H1 (cell line): ENCODE results near the gene ANKRD11. TPM values are rescaled to one million over a fixed set of nuclear protein-coding genes. Genes with fewer than 3 reads are reported as not detected.

Experiments used
- CTCF ChIA-PET: fragments of 300-600 bp; sonication (Branson Sonifier 250); formaldehyde crosslinking; loops from one replicate; lab custom pipeline; 2021; ENCODE audit not compliant: partially characterized antibody; lab: Charles Lee
- POLR2A ChIA-PET: fragments of 300-600 bp; sonication (Branson Sonifier 250); formaldehyde crosslinking; loops from one replicate; lab custom pipeline; 2021; ENCODE audit warnings: inconsistent platforms; ENCODE audit not compliant: partially characterized antibody; lab: Charles Lee
- DNase-seq, 2 experiments: peaks; one replicate each; pipeline versions ENCODE4 v3.0.0 to v3.0.0-alpha.2; 2010 to 2022; ENCODE audit warnings: low spot score in 2 of 2, low read depth in 1 of 2, mixed read lengths in 1 of 2
- FAIRE-seq: peaks from 2 replicates; lab custom pipeline; 2011; peaks lifted over from hg19 to GRCh38; lab: Jason Lieb, UNC
- H2AFZ ChIP-seq: 2 replicates; pipeline ENCODE4 v1.8.1; 2012; ENCODE audit warnings: low read length, inconsistent platforms
- H2AK5ac ChIP-seq: 2 replicates; pipeline ENCODE4 v1.6.1; 2013; ENCODE audit warnings: low read depth, low read length
- H2BK120ac ChIP-seq: replicated peaks from 2 replicates; pipeline ENCODE3; 2013; ENCODE audit warnings: low read depth, low read length, inconsistent platforms
- H2BK12ac ChIP-seq: 2 replicates; pipeline ENCODE4 v1.6.1; 2013; ENCODE audit warnings: low read depth, low read length
- H2BK15ac ChIP-seq: 2 replicates; pipeline ENCODE4 v1.6.1; 2013; ENCODE audit warnings: low read length
- H2BK20ac ChIP-seq: 2 replicates; pipeline ENCODE4 v1.6.1; 2013; ENCODE audit warnings: low read length
- H2BK5ac ChIP-seq: 2 replicates; pipeline ENCODE4 v1.6.1; 2013; ENCODE audit warnings: low read depth, low read length
- H3K14ac ChIP-seq: 2 replicates; pipeline ENCODE4 v1.6.1; 2013; ENCODE audit warnings: inconsistent platforms; ENCODE audit not compliant: insufficient read length
- H3K18ac ChIP-seq: 2 replicates; pipeline ENCODE4 v1.6.1; 2013; ENCODE audit warnings: low read length; ENCODE audit errors: extremely low read depth
- H3K23ac ChIP-seq: 2 replicates; pipeline ENCODE4 v1.6.1; 2013; ENCODE audit warnings: inconsistent platforms; ENCODE audit not compliant: insufficient read length
- H3K23me2 ChIP-seq: 2 replicates; pipeline ENCODE4 v1.6.1; 2013; ENCODE audit warnings: low read depth, low read length
- H3K27ac ChIP-seq: 2 replicates; pipeline ENCODE4 v1.6.1; 2011; ENCODE audit warnings: low read depth, low read length, inconsistent platforms
- H3K27me3 ChIP-seq, 4 experiments: replicated peaks in 1 of 4; 1 replicate in 1 of 4; 2 replicates in 3 of 4; pipeline versions ENCODE4 v1.6.1 to v1.8.1; 2011 to 2013; ENCODE audit warnings: low read length in 3 of 4, mild to moderate bottlenecking in 3 of 4, inconsistent platforms in 2 of 4, mixed read lengths in 2 of 4, moderate library complexity in 1 of 4; ENCODE audit not compliant: control insufficient read depth in 3 of 4, insufficient read depth in 3 of 4; ENCODE audit errors: extremely low read depth in 1 of 4
- H3K36me3 ChIP-seq, 4 experiments: 2 replicates each; pipeline versions ENCODE4 v1.6.1 to v1.8.1; 2011 to 2013; ENCODE audit warnings: mild to moderate bottlenecking in 4 of 4, low read length in 3 of 4, moderate library complexity in 2 of 4, control low read depth in 1 of 4, inconsistent platforms in 1 of 4; ENCODE audit not compliant: insufficient read depth in 4 of 4, control insufficient read depth in 2 of 4
- H3K4ac ChIP-seq: replicated peaks from 2 replicates; pipeline ENCODE3; 2013; ENCODE audit warnings: low read length, low read depth, mixed read lengths, inconsistent platforms; ENCODE audit not compliant: insufficient read length
- H3K4me1 ChIP-seq, 4 experiments: replicated peaks in 1 of 4; 1 replicate in 1 of 4; 2 replicates in 3 of 4; pipeline versions ENCODE4 v1.6.1 to v1.8.1; 2011 to 2013; ENCODE audit warnings: low read length in 3 of 4, inconsistent platforms in 2 of 4, mixed read lengths in 1 of 4; ENCODE audit not compliant: insufficient read depth in 4 of 4, control insufficient read depth in 3 of 4
- H3K4me2 ChIP-seq, 2 experiments: 2 replicates each; pipeline versions ENCODE4 v1.6.1 to v1.8.1; 2011 to 2013; ENCODE audit warnings: low read depth in 2 of 2, low read length in 2 of 2, control low read depth in 1 of 2, inconsistent platforms in 1 of 2, mild to moderate bottlenecking in 1 of 2; ENCODE audit not compliant: insufficient read depth in 1 of 2
- H3K4me3 ChIP-seq, 4 experiments: fragments of 200-600, 300-600 bp in 1 of 4; sonication (generic), shearing (Covaris generic), sonication (Bioruptor Twin) in 1 of 4; 2 replicates each; pipeline versions ENCODE4 v1.5.1 to v1.8.1; 2011 to 2016; ENCODE audit warnings: low read length in 4 of 4, low read depth in 3 of 4, control low read depth in 2 of 4, inconsistent platforms in 2 of 4, mild to moderate bottlenecking in 2 of 4, mixed read lengths in 1 of 4, moderate library complexity in 1 of 4; ENCODE audit not compliant: insufficient read depth in 2 of 4; ENCODE audit errors: extremely low read depth in 1 of 4
- H3K56ac ChIP-seq: replicated peaks from 2 replicates; pipeline ENCODE3; 2013; ENCODE audit warnings: low read depth, mild to moderate bottlenecking, mixed read lengths, low read length, inconsistent platforms; ENCODE audit not compliant: insufficient read length
- H3K79me1 ChIP-seq: 2 replicates; pipeline ENCODE4 v1.6.1; 2013; ENCODE audit warnings: low read depth, low read length, control low read depth
- H3K79me2 ChIP-seq, 2 experiments: 2 replicates each; pipeline versions ENCODE4 v1.6.1 to v1.8.1; 2012 to 2013; ENCODE audit warnings: low read length in 2 of 2, mild to moderate bottlenecking in 2 of 2, inconsistent platforms in 1 of 2; ENCODE audit not compliant: insufficient read depth in 2 of 2, control insufficient read depth in 1 of 2
- H3K9ac ChIP-seq, 4 experiments: replicated peaks in 1 of 4; 1 replicate in 1 of 4; 2 replicates in 3 of 4; pipeline versions ENCODE4 v1.6.1 to v1.8.1; 2011 to 2013; ENCODE audit warnings: low read depth in 3 of 4, low read length in 3 of 4, control low read depth in 2 of 4, mild to moderate bottlenecking in 2 of 4, moderate library complexity in 2 of 4, inconsistent platforms in 1 of 4; ENCODE audit errors: extremely low read depth in 1 of 4
- H3K9me3 ChIP-seq, 2 experiments: 2 replicates each; pipeline versions ENCODE4 v1.6.1 to v1.8.1; 2012 to 2013; ENCODE audit warnings: mild to moderate bottlenecking in 2 of 2, moderate library complexity in 2 of 2, control low read depth in 1 of 2, inconsistent platforms in 1 of 2, low read depth in 1 of 2, low read length in 1 of 2, mixed read lengths in 1 of 2; ENCODE audit not compliant: insufficient read depth in 2 of 2
- H4K20me1 ChIP-seq, 2 experiments: replicated peaks in 1 of 2; 2 replicates each; pipeline versions ENCODE3 to v1.8.1; 2011 to 2013; ENCODE audit warnings: inconsistent platforms in 2 of 2, low read length in 2 of 2, mild to moderate bottlenecking in 1 of 2; ENCODE audit not compliant: insufficient read depth in 2 of 2, control insufficient read depth in 1 of 2
- H4K5ac ChIP-seq: 2 replicates; pipeline ENCODE4 v1.6.1; 2013; ENCODE audit warnings: low read length, low read depth, mixed read lengths, inconsistent platforms; ENCODE audit not compliant: insufficient read length
- H4K8ac ChIP-seq: 2 replicates; pipeline ENCODE4 v1.8.0; 2013; ENCODE audit warnings: mild to moderate bottlenecking, moderate library complexity, low read length, inconsistent platforms; ENCODE audit not compliant: insufficient read depth; ENCODE audit errors: extremely low read depth
- H4K91ac ChIP-seq: replicated peaks from 2 replicates; pipeline ENCODE3; 2013; ENCODE audit warnings: low read length, mixed read lengths, inconsistent platforms; ENCODE audit not compliant: insufficient read length
- CREB1 ChIP-seq: IDR thresholded peaks from 2 replicates; pipeline ENCODE4 v1.6.1; 2012; ENCODE audit warnings: inconsistent platforms
- E2F6 ChIP-seq: IDR thresholded peaks from 2 replicates; pipeline ENCODE4 v1.6.1; 2012; ENCODE audit warnings: inconsistent platforms
- POLR2A ChIP-seq, 2 experiments: IDR thresholded peaks; 1 replicate in 1 of 2; 2 replicates in 1 of 2; pipeline ENCODE4 v1.6.1; 2011; ENCODE audit warnings: low read depth in 2 of 2, low read length in 2 of 2, mild to moderate bottlenecking in 2 of 2; ENCODE audit errors: control extremely low read depth in 1 of 2
- POU5F1 ChIP-seq: IDR thresholded peaks from 2 replicates; pipeline ENCODE4 v1.6.1; 2011; ENCODE audit warnings: low read depth, mild to moderate bottlenecking, low read length, moderate library complexity
- RNF2 ChIP-seq: fragments of 200-900, 300-1000 bp; sonication (generic); IDR thresholded peaks from 2 replicates; pipeline ENCODE4 v1.7.1; 2016; ENCODE audit warnings: borderline replicate concordance, low read depth, mild to moderate bottlenecking, antibody characterized with exemption, low read length; ENCODE audit not compliant: poor library complexity, severe bottlenecking; ENCODE audit errors: missing control alignments
- SRF ChIP-seq: IDR thresholded peaks from 2 replicates; pipeline ENCODE4 v1.6.1; 2011; ENCODE audit warnings: mild to moderate bottlenecking, low read depth, low read length, moderate library complexity
- WGBS, 2 experiments: shearing (Covaris generic) in 1 of 2; methylation state at CpG; one replicate each; pipeline versions ENCODE4 v1.1.6 to v1.1.7; 2013 to 2015; ENCODE audit warnings: low lambda C conversion rate in 2 of 2, mixed read lengths in 2 of 2, inconsistent platforms in 1 of 2, low coverage in 1 of 2, missing lambda C conversion rate in 1 of 2; ENCODE audit not compliant: insufficient replicate concordance in 2 of 2, insufficient coverage in 1 of 2, insufficient read length in 1 of 2; ENCODE audit errors: extremely low coverage in 1 of 2, missing lambda C conversion rate in 1 of 2; 5-methylcytosine and 5-hydroxymethylcytosine counted together
- polyA plus RNA-seq, 7 experiments: library from polyadenylated mRNA; depleted of rRNA in 3 of 7; stranded (reverse) in 5 of 7; unstranded in 2 of 7; fragments of >200 nt in 5 of 7; fragments of 200-250 nt in 2 of 7; gene quantifications; 1 replicate in 5 of 7; 2 replicates in 1 of 7; 4 replicates in 1 of 7; pipeline versions ENCODE4 v1.2.1 to v1.2.3, GENCODE V29; 2011 to 2013; ENCODE audit warnings: missing spikeins in 2 of 7, mixed read lengths in 2 of 7
- total RNA-seq: library from RNA; stranded (reverse); fragmentation: NEBNext Ultra II Directional; extraction: Animal tissue kit (Norgen Biotek cat#: 25700); gene quantifications from 2 replicates; pipeline ENCODE4 v1.2.1, GENCODE V29; 2021

Gene ANKRD11
- total and polyA plus RNA-seq, 2 of the 8 experiments (the other 6 are each of a cell fraction or from before 2014, with no cell fraction given) = 46.5 to 142 TPM

GRCh38 chr16:89275837-89276720 lies 214.3 kb downstream of the ANKRD11 start:
- Histone ChIP-seq H3K79me2 (peaks cover 0 to 5% of the 10 kb centered on the region in 2 experiments; a peak in 1 of 4 replicates), H4K20me1 (peaks cover 11 to 16% of the 10 kb centered on the region in 2 experiments), H3K79me1 (peaks cover 8% of the 10 kb centered on the region), H2BK5ac (peak overlapping the region; percentile 52; the same call in 1 of the 2 replicates)
- FAIRE-seq = no peak
- TF ChIP-seq POLR2A (IDR thresholded peaks at IDR 0.05; ENCODE audit: control extremely low read depth in 1 of 2, low read depth in 2 of 2, low read length in 2 of 2) (0 out of 3 replicates have a peak, but pooled peaks of 1 of the 2 experiments have one; percentile 32), RNF2 (no peak), SRF (no peak), E2F6 (no peak), POU5F1 (no peak), CREB1 (no peak)
- TF ChIP-seq, all 59 proteins: peak for 1
- Histone ChIP-seq H4K8ac (peak overlapping the region; percentile 38; the same call in 1 of the 2 replicates), H4K5ac (no peak overlapping the region), H3K9me3 (no peaks in the 10 kb centered on the region), H3K4ac (no peak overlapping the region), H3K23me2 (no peaks in the 10 kb centered on the region), H3K23ac (no peak overlapping the region), H3K14ac (no peak overlapping the region), H2BK120ac (no peak overlapping the region), H4K91ac (no peak overlapping the region), H2AK5ac (no peak overlapping the region), H2BK12ac (no peak overlapping the region), H3K27ac (peak overlapping the region; percentile 5; the same call in 1 of the 2 replicates), H3K36me3 (peaks cover 7 to 65% (median 38%) of the 10 kb centered on the region in 4 experiments), H3K56ac (no peak overlapping the region), H3K4me1 (no peaks in the 10 kb centered on the region), H2BK15ac (no peak overlapping the region), H2AFZ (no peak overlapping the region), H3K9ac (no peak overlapping the region), H3K4me2 (no peak overlapping the region), H3K27me3 (no peaks in the 10 kb centered on the region), H3K4me3 (no peak overlapping the region), H2BK20ac (no peak overlapping the region), H3K18ac (no peak overlapping the region)
- WGBS, 2 experiments = 94% methylated on average over 35 of the region's 39 CpGs; no CpG with 5 or more reads in 1 of the 2 experiments
- DNase-seq = no peak
- POLR2A ChIA-PET = interaction anchor here (0.7 to 3.5 kb wide), 6 partner anchors 9 to 118 kb away, joined by 3 to 13 read pairs (median 4); no protein-coding TSS in a partner anchor
- CTCF ChIA-PET = interaction anchor here (1.0 to 4.3 kb wide), 4 partner anchors 10 to 18 kb away, joined by 3 to 28 read pairs (median 6); no protein-coding TSS in a partner anchor
